IPS-18a (cell line): ENCODE measurements around the gene TRIM66.

Source experiments
- H3K27ac ChIP-seq: one replicate; pipeline ENCODE4 v1.5.1; 2013; ENCODE audit warnings: low read length
- H3K27me3 ChIP-seq: one replicate; pipeline ENCODE4 v1.6.1; 2013; ENCODE audit warnings: mild to moderate bottlenecking, low read length; ENCODE audit not compliant: control insufficient read depth, insufficient read depth
- H3K36me3 ChIP-seq: one replicate; pipeline ENCODE4 v1.6.1; 2013; ENCODE audit warnings: low read depth, low read length; ENCODE audit not compliant: control insufficient read depth
- H3K4me1 ChIP-seq: one replicate; pipeline ENCODE4 v1.6.1; 2013; ENCODE audit warnings: low read depth, low read length; ENCODE audit not compliant: control insufficient read depth
- H3K4me3 ChIP-seq: one replicate; pipeline ENCODE4 v1.5.1; 2013; ENCODE audit warnings: low read length
- H3K9ac ChIP-seq: one replicate; pipeline ENCODE4 v1.6.1; 2013; ENCODE audit warnings: mild to moderate bottlenecking, low read length, moderate library complexity
- H3K9me3 ChIP-seq: one replicate; pipeline ENCODE4 v1.6.1; 2013; ENCODE audit warnings: low read depth, low read length; ENCODE audit not compliant: control insufficient read depth

TRIM66 gene

GRCh38 chr11:8646873-8647272 lies 35.6 kb downstream of the TRIM66 start:
- Histone ChIP-seq H3K27me3 (no peaks in the 10 kb centered on the region), H3K9me3 (no peaks in the 10 kb centered on the region), H3K27ac (no peak overlapping the region), H3K4me1 (peaks cover 3% of the 10 kb centered on the region), H3K36me3 (peaks cover 6% of the 10 kb centered on the region), H3K4me3 (no peak overlapping the region), H3K9ac (no peak overlapping the region)

- Histone ChIP-seq H3K4me3 (no peak overlapping the region), H3K4me1 (peaks cover 18% of the 10 kb centered on the region), H3K9ac (no peak overlapping the region), H3K27ac (no peak overlapping the region), H3K36me3 (peaks cover 6% of the 10 kb centered on the region), H3K9me3 (no peaks in the 10 kb centered on the region), H3K27me3 (no peaks in the 10 kb centered on the region)
These were observed 40.1 kb downstream of the TRIM66 start for GRCh38 chr11:8642196-8642841.

GRCh38 chr11:8641332-8641731 lies 41.1 kb downstream of the TRIM66 start:
- Histone ChIP-seq H3K36me3 (peaks cover 6% of the 10 kb centered on the region), H3K27me3 (no peaks in the 10 kb centered on the region), H3K4me1 (peaks cover 18% of the 10 kb centered on the region)

GRCh38 chr11:8640267-8640906 lies 42.1 kb downstream of the TRIM66 start:
- Histone ChIP-seq H3K36me3 (no peaks in the 10 kb centered on the region), H3K27me3 (no peaks in the 10 kb centered on the region), H3K9me3 (no peaks in the 10 kb centered on the region), H3K27ac (no peak overlapping the region), H3K9ac (no peak overlapping the region), H3K4me1 (peaks cover 18% of the 10 kb centered on the region), H3K4me3 (no peak overlapping the region)

More at GRCh38 chr11:8641332-8641731, 41.1 kb downstream of the TRIM66 start:
- Histone ChIP-seq H3K9ac (no peak overlapping the region), H3K27ac (no peak overlapping the region), H3K4me3 (no peak overlapping the region), H3K9me3 (no peaks in the 10 kb centered on the region)

DNA sequence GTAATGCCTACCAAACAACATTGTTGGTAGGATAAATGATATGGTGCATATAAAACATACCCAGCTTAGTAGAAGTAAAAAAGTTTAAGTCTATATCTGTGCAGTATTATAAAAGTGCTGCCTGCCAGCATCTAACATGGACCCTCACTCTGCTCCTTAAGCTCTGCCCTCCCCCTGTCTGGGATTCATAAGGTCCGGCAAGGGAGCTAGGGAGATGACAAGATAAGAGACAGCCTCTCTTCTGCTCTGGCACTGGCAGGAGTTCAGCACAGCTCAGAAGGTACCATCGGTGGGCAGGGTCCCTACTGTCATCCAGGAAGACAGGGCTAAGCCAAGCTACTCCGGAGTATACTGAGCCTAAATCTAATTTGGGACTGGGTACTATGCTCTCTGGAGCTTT lies 42.8 kb downstream of the TRIM66 start:
- H3K9me3 ChIP-seq, result no peaks in the 10 kb centered on the region
- peaks cover 18% of the 10 kb centered on the region for H3K4me1 ChIP-seq
- no peak overlapping the region for H3K9ac ChIP-seq
- no peaks in the 10 kb centered on the region for H3K36me3 ChIP-seq
- H3K27me3 ChIP-seq, result no peaks in the 10 kb centered on the region
- no peak overlapping the region for H3K4me3 ChIP-seq
- no peak overlapping the region for H3K27ac ChIP-seq

- H3K9ac ChIP-seq, result no peak overlapping the region
- H3K4me3 ChIP-seq, result no peak overlapping the region
- no peaks in the 10 kb centered on the region for H3K9me3 ChIP-seq
- H3K27me3 ChIP-seq, result no peaks in the 10 kb centered on the region
- H3K36me3 ChIP-seq, result no peaks in the 10 kb centered on the region
- H3K27ac ChIP-seq, result no peak overlapping the region
- peaks cover 18% of the 10 kb centered on the region for H3K4me1 ChIP-seq
These were observed 44.2 kb downstream of the TRIM66 start for GRCh38 chr11:8638300-8638699.

GRCh38 chr11:8636127-8636526 lies 46.3 kb downstream of the TRIM66 start:
- Histone ChIP-seq H3K27me3 (no peaks in the 10 kb centered on the region), H3K9ac (no peak overlapping the region), H3K36me3 (no peaks in the 10 kb centered on the region), H3K9me3 (no peaks in the 10 kb centered on the region), H3K4me3 (no peak overlapping the region), H3K27ac (no peak overlapping the region), H3K4me1 (peaks cover 10% of the 10 kb centered on the region)

- Histone ChIP-seq H3K9me3 (no peaks in the 10 kb centered on the region), H3K9ac (no peak overlapping the region), H3K36me3 (no peaks in the 10 kb centered on the region), H3K27me3 (no peaks in the 10 kb centered on the region), H3K4me1 (no peaks in the 10 kb centered on the region), H3K27ac (no peak overlapping the region), H3K4me3 (no peak overlapping the region)
These were observed 48.0 kb downstream of the TRIM66 start for GRCh38 chr11:8634498-8634897.

- H3K27ac ChIP-seq, result no peak overlapping the region
- H3K4me1 ChIP-seq, result no peaks in the 10 kb centered on the region
- H3K36me3 ChIP-seq, result no peaks in the 10 kb centered on the region
- H3K9me3 ChIP-seq, result no peaks in the 10 kb centered on the region
- H3K4me3 ChIP-seq, result no peak overlapping the region
- H3K27me3 ChIP-seq, result no peaks in the 10 kb centered on the region
- H3K9ac ChIP-seq, result no peak overlapping the region
These were observed 50.9 kb downstream of the TRIM66 start for GRCh38 chr11:8631395-8632118.

DNA sequence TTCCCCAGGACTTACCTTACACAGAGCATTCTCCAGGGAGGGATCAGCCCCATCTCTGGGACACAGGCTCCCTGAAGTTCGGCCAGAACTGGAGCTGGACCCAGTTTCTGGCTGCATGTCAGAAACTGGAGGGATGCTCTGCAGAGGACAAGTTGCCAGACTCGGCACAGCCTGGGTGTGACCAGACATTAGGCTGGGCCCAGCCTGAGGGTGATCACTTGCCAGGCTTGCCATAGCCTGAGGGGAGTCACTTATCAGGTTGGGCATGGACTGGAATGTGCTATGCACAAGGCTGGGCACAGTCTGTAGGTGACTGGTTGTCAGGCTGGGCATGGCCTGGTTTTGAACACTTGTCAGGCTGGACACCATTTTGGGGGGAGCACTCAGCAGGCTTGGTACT lies 57.8 kb downstream of the TRIM66 start:
- Histone ChIP-seq H3K4me1 (no peaks in the 10 kb centered on the region), H3K27me3 (no peaks in the 10 kb centered on the region), H3K27ac (no peak overlapping the region), H3K36me3 (peaks cover 7% of the 10 kb centered on the region), H3K9me3 (no peaks in the 10 kb centered on the region), H3K4me3 (no peak overlapping the region), H3K9ac (no peak overlapping the region)

GRCh38 chr11:8621147-8621546 lies 61.3 kb downstream of the TRIM66 start:
- Histone ChIP-seq H3K9ac (no peak overlapping the region), H3K27me3 (no peaks in the 10 kb centered on the region), H3K27ac (no peak overlapping the region), H3K4me3 (no peak overlapping the region), H3K36me3 (peaks cover 12% of the 10 kb centered on the region), H3K4me1 (no peaks in the 10 kb centered on the region), H3K9me3 (no peaks in the 10 kb centered on the region)
